Measurements from ENCODE around the gene CP. TPM values are rescaled to one million over a fixed set of nuclear protein-coding genes. Genes with fewer than 3 reads are reported as not detected.

CP gene
- total and polyA plus RNA-seq, 9 of the 15 experiments (the other 6 are each of a cell fraction or from before 2014, with no cell fraction given), result 0.30 to 0.75 TPM; not detected in 7

GRCh38 chr3:149251186-149251585 lies 29.6 kb upstream of the CP start:
- POLR2A ChIA-PET, result no interaction called here
- ATAC-seq (no peak), DNase-seq (ENCODE audit: extremely low read depth in 1 of 4, low spot score in 3 of 4) (no peak)

More at GRCh38 chr3:149251186-149251585, 29.6 kb upstream of the CP start:
- no peak for TF ChIP-seq ZNF23 (CRISPR knock-in tag; IDR thresholded peaks at IDR 0.05)
- no peak for TF ChIP-seq SIN3A (IDR thresholded peaks at IDR 0.05; ENCODE audit: borderline replicate concordance in 2 of 2, control insufficient read depth in 1 of 2, low read depth in 2 of 2, low read length in 2 of 2)
- TF ChIP-seq ASH1L (IDR thresholded peaks at IDR 0.05; ENCODE audit: borderline replicate concordance, low read depth, partially characterized antibody), result no peak
- no peak for TF ChIP-seq POLR2AphosphoS2 (IDR thresholded peaks at IDR 0.05; ENCODE audit: low read length)
- TF ChIP-seq NR2F6 (CRISPR knock-in tag; IDR thresholded peaks at IDR 0.05), result no peak
- TF ChIP-seq ZNF75A (CRISPR knock-in tag; IDR thresholded peaks at IDR 0.05), result no peak
- no peak for TF ChIP-seq ZKSCAN8 (CRISPR knock-in tag; IDR thresholded peaks at IDR 0.05)
- TF ChIP-seq GTF3C2 (IDR thresholded peaks at IDR 0.05; ENCODE audit: borderline replicate concordance, extremely low read depth, insufficient read length), result no peak
- no peak for TF ChIP-seq E2F5 (CRISPR knock-in tag; IDR thresholded peaks at IDR 0.05)
- no peak for TF ChIP-seq CC2D1A (IDR thresholded peaks at IDR 0.05)
- TF ChIP-seq SETDB1 (IDR thresholded peaks at IDR 0.05; ENCODE audit: low read length), result no peak
- no peak for TF ChIP-seq SMARCE1 (IDR thresholded peaks at IDR 0.05)
- no peak for TF ChIP-seq NCOA2 (IDR thresholded peaks at IDR 0.05; ENCODE audit: partially characterized antibody in 2 of 2)
- Histone ChIP-seq H3K4me3 (no peak overlapping the region), H3K9ac (ENCODE audit: insufficient read depth in 1 of 2, low read depth in 2 of 2, low read length in 2 of 2) (no peak overlapping the region), H3K4me1 (replicated peaks in 1 of 2; ENCODE audit: control insufficient read depth in 2 of 2, insufficient read depth in 2 of 2, low read length in 2 of 2) (peaks cover 0 to 4% of the 10 kb centered on the region in 2 experiments; a peak in 2 of 5 replicates), H3K9me3 (replicated peaks; ENCODE audit: control insufficient read depth, insufficient read depth, low read depth, low read length) (no peaks in the 10 kb centered on the region), H3K4me2 (ENCODE audit: insufficient read depth, low read length) (no peak overlapping the region), H3K27me3 (ENCODE audit: control insufficient read depth in 2 of 2, insufficient read depth in 2 of 2, low read length in 2 of 2) (no peaks in the 10 kb centered on the region; a peak in 1 of 5 replicates), H3K9me1 (ENCODE audit: control insufficient read depth, insufficient read depth, low read length) (no peaks in the 10 kb centered on the region), H3K27ac (ENCODE audit: extremely low read depth, low read depth, low read length) (no peak overlapping the region), H2AFZ (ENCODE audit: low read depth, low read length) (no peak overlapping the region), H3K36me3 (ENCODE audit: control insufficient read depth, insufficient read depth, low read length) (no peaks in the 10 kb centered on the region), H3K79me2 (ENCODE audit: control insufficient read depth, insufficient read depth, low read length) (no peaks in the 10 kb centered on the region), H4K20me1 (replicated peaks; ENCODE audit: control insufficient read depth, insufficient read depth, low read length) (no peaks in the 10 kb centered on the region)
- CTCF ChIA-PET (ENCODE audit: low intra/inter-chr PET ratio), result interaction anchor here (0.6 kb wide), 1 partner anchor 75 kb away, joined by 3 read pairs; no protein-coding TSS in a partner anchor
- no TSS peak for BruUV-seq (replicated peaks)
- no peak for FAIRE-seq
- in situ Hi-C loops (cut with MboI), result no loop called here
- intact Hi-C loops (cut with micrococcal nuclease), result no loop called here
- WGBS (ENCODE audit: insufficient coverage, low coverage, missing lambda C conversion rate), result 14% methylated on average over 3 of the region's 3 CpGs
